Cardiac fibroblast (primary cell): ENCODE measurements around the gene INHBE.

ENCODE experiments used
- DNase-seq, 2 donors: peaks; one replicate each; pipeline versions ENCODE4 v3.0.0 to v3.0.0-alpha.2; 2010; ENCODE audit warnings: low read depth in 2 of 2
- H3K4me3 ChIP-seq, 2 donors: replicated peaks in 1 of 2; 1 replicate in 1 of 2; 2 replicates in 1 of 2; pipeline ENCODE4 v1.5.1; 2011; ENCODE audit warnings: low read depth in 2 of 2, low read length in 2 of 2, mild to moderate bottlenecking in 2 of 2, moderate library complexity in 1 of 2
- TF ChIP-seq, protein P1 (sequence below): IDR thresholded peaks from one replicate; pipeline ENCODE4 v1.5.1; 2011; ENCODE audit warnings: low read depth, mild to moderate bottlenecking, low read length, inconsistent platforms

Gene INHBE

DNA sequence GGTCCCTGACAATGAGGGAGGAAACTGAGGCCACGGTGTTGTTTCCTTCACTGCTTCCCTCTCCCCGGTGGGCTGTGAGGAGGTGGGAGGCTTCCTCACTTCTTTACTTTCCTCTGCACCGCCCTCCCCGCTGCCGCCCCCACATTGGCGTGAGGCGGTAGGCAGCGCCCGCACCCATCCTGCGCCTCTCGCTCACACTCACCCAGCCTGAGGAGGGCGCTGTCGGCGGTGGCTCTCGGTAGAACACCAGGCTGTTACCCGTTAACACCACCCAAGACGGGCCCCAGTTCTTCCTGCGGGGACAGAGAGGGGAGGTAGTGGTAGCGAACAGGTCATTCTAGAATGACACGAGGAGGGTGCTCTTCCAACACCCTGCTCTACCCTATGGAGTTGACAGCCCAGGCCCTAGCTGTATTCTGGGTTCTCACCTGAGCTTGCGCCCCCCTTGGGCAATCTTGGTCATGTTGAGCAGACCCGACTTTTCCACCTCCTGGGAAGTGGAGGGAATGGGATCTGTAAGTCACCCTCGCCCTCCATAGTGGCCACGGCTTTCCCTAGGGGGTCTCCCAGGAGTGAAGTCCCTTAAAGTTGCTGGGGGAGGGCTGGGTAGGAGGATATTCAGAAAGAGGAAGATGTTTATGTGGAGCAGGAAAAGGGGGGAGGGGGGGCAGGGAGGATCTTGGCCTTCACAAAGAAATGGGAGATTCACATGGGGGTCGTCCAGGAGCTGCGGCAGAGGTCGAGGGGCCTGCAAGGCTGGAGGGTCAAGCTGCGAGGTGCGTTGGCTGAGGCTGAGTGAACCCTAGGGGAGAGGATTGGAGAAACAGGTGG is 21.3 kb downstream of the INHBE start:
- H3K4me3 ChIP-seq: no peak overlapping the region
- TF ChIP-seq, protein P1, sequence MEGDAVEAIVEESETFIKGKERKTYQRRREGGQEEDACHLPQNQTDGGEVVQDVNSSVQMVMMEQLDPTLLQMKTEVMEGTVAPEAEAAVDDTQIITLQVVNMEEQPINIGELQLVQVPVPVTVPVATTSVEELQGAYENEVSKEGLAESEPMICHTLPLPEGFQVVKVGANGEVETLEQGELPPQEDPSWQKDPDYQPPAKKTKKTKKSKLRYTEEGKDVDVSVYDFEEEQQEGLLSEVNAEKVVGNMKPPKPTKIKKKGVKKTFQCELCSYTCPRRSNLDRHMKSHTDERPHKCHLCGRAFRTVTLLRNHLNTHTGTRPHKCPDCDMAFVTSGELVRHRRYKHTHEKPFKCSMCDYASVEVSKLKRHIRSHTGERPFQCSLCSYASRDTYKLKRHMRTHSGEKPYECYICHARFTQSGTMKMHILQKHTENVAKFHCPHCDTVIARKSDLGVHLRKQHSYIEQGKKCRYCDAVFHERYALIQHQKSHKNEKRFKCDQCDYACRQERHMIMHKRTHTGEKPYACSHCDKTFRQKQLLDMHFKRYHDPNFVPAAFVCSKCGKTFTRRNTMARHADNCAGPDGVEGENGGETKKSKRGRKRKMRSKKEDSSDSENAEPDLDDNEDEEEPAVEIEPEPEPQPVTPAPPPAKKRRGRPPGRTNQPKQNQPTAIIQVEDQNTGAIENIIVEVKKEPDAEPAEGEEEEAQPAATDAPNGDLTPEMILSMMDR: no peak

DNA sequence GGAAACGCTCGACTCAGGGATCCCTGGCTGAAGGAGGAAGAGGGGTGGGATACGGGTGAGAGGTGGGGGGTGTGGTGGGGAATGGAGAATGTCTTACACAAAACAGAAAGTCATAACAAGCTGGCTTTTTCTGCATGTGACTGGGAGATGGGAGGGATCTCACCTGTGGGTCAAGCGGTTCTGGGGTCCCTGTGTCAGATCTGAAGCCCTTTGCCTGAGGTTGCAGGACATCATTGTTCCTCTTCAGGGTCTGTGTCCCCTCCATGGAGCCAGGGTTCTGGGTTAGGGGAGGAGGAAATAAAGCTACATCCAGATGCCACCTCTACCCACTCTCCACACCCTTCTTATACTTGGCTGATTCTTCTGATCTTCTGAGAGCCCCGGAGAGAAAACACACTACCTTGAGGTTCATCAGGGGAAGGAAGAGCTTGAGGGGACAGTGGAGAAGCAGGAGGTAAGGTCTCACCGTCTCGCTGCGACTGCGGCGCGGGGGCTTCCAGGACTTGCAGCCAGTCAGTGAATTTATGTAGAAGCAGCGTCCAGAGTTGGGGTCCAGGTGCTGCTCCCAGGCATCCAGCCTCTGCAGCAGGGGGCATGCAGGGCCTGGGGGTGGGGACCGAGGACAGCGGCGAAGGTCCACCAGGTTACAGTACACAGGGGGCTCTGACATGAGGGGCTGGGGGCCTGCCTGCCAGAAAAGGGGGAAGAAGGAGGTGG is 22.0 kb downstream of the INHBE start:
- TF ChIP-seq, protein P1: no peak
- no peak for DNase-seq
- H3K4me3 ChIP-seq: no peak overlapping the region

More for the DNA sequence above, 21.3 kb downstream of the INHBE start:
- no peak for DNase-seq

DNA sequence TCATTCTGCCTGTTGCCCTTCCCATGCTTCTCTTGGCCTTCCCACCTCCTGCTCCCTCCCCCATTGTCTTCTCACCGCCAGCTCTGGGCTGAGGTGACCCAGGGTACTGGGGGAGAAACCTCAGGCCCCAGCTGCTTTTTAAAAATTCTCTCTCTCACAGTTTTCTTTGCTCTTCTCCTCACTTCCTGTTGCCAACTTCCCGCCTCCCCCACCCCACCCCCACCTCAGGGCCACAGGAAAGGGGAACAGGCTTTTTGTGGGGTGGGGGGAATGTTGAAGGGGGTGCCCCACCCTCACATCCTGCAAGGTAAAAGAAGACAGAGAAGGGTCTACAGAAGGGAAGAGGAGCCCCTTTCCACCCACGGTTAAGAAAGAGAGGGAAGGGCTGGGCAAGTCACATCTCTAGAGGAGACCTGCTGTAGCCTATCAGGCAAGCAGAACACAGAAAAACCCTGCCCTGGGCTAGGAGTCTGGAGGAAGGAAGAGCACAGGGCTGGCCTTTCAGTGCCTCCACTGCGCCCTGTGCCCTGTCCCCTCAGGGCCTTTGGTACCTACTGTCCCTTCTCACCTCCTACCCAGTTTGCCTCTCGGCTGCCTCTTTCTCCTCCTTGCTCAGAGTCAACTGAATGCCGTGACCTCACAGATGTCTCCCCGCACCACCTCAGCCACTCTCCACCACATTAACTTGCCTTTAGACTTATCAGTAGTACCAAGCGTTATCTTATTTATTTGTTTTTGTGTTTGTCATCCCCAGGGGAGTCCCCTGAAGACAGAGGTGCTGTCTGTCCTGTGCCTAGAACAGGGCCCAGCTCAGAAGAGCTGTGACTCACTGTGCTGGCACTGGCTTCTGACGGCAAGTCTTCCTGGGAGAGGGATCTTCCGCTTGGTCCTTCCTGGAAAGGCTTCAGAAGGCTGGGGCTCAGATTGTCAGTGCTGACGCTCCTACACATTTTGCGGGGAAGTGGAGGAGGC is 22.9 kb downstream of the INHBE start:
- H3K4me3 ChIP-seq: no peak overlapping the region
- TF ChIP-seq, protein P1: no peak
- peak; percentile 60 to 72 for DNase-seq

DNA sequence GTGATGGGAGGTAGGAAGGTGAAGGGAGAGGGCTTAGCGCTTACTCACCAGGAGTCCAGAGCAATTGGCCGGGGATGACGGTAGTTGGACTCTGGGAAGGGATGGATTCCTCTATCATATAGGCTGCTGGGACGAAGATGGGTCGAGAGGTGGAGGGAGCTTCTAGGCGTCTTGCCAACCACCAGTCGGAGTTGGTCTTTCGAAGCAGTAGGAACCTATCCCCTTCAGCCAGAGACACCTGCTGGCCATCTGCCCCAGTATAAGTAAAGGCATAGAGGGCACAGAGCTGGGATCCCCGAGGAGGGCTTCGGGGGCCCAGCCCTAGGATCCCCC is 23.9 kb downstream of the INHBE start:
- H3K4me3 ChIP-seq: no peak overlapping the region
- TF ChIP-seq, protein P1: no peak
- DNase-seq: no peak

DNA sequence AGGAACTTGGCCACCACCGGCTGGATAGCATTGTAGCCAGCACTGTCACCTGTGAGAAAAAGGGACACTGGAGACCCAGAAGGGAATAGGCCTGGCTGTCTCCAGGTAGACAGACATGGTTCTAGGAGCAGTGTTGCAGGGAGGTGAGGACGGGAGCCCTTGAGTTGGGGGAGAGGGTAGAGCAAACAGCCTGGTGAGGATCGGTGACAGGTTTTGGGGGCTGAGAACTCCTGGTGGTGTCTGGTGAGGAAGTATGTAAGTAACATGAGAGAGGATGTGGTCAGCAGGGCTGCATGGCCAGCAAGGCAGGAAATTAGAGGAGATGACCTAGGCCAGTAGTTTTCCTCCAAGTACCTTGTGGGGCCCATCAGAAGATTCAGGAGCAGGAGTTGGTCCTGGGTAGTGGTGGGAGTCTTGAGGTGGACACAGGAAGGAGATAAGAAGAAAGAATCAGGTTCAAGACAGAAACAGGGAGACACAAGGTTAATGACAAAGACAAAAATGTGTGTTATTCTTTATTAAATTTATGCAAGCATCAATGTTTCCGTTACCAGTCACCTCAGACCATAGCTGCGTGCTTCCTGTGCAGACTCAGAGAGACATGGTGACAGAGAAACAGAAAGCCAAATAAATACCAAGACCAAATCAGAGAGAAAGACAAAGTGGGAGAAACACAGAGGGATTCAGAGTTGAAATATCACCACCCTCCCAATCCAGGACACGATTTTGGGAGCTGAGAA is 24.4 kb downstream of the INHBE start, which contains the start of gene ARHGAP9:
Gene ARHGAP9, minus strand, starts transcription at position 491 of the 740 bp plus-strand sequence. Its CDS starts 460 bp downstream, at position 31.
- DNase-seq: no peak
- TF ChIP-seq, protein P1: no peak
- no peak within 1 kb of the TSS for H3K4me3 ChIP-seq

DNA sequence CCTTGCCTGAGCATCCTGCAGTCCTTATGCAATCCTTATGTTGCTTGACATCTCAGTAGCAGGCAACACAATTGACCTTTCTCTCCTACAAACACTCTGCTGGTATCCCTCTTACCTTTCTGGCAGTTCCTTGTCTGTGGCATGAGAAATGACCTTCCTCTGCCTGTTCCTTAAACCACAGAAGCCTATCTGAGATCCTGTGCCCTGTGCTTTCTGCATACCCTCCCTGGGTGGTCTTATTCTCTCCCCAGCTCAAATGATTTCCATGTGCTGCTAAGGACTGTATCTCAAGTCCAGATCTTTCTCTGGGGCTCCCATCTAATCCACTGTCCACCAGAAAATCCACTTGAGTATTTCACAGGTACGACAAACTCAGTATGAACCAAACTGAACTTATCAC is 26.6 kb downstream of the INHBE start:
- no peak for DNase-seq
- TF ChIP-seq, protein P1: no peak

More for the DNA sequence above, 26.6 kb downstream of the INHBE start:
- no peak overlapping the region for H3K4me3 ChIP-seq
